Mucosa of descending colon (tissue), 3 donors: Measurements from ENCODE around the gene TLK2. TPM values are rescaled to one million over a fixed set of nuclear protein-coding genes. Genes with fewer than 3 reads are reported as not detected.

Source experiments
- ATAC-seq: fragments of 200-7000 bp; cut with Tn5 transposase; one replicate; pipeline ENCODE4 v1.9.1; 2020; ENCODE audit warnings: mild to moderate bottlenecking, moderate library complexity
- DNase-seq, 3 donors: peaks; one replicate each; pipeline ENCODE4 v3.0.0-alpha.2; 2020
- H3K36me3 ChIP-seq: fragments of 200-600 bp; one replicate; pipeline ENCODE4 v1.8.0; 2021; ENCODE audit warnings: low read depth, mild to moderate bottlenecking
- H3K4me1 ChIP-seq: fragments of 200-600 bp; one replicate; pipeline ENCODE4 v1.8.0; 2021; ENCODE audit warnings: low read depth, mild to moderate bottlenecking
- H3K4me3 ChIP-seq: fragments of 200-600 bp; one replicate; pipeline ENCODE4 v1.8.0; 2021; ENCODE audit warnings: mild to moderate bottlenecking
- H3K9me3 ChIP-seq: fragments of 200-600 bp; one replicate; pipeline ENCODE4 v1.8.0; 2021; ENCODE audit warnings: mild to moderate bottlenecking
- intact Hi-C, 2 donors: fragments of 100-400 bp; cut with DNase I in 1 of 2; cut with micrococcal nuclease in 1 of 2; formaldehyde crosslinking; loops; one replicate each; pipeline versions ENCODE4 v1.11.0 to v1.11.1; 2022; cut with DNase I, micrococcal nuclease
- total RNA-seq, 3 donors: library from RNA; stranded (reverse); fragmentation: NEBNext Ultra II Directional in 2 of 3; extraction: Animal tissue kit (Norgen Biotek cat#: 25700) in 2 of 3; gene quantifications; one replicate each; pipeline versions ENCODE4 v1.2.1 to v1.2.4, GENCODE V29; 2021 to 2023
- TF ChIP-seq, protein P1 (sequence below): fragments of 200-600 bp; IDR thresholded peaks from one replicate; pipeline ENCODE4 v1.8.0; 2022; ENCODE audit warnings: antibody characterized with exemption, mild to moderate bottlenecking
- donor health status: DM: no; HTN: no; CAD: no; lungs with moderate emphysema.
- donor health status: DM: no; HTN: no; CAD: no.
- donor health status: DM: no; HTN: yes; CAD: no.

TLK2 gene
- total RNA-seq, 3 donors from 2014 or later, result 39.6 to 55.0 (median 47.0) TPM

DNA sequence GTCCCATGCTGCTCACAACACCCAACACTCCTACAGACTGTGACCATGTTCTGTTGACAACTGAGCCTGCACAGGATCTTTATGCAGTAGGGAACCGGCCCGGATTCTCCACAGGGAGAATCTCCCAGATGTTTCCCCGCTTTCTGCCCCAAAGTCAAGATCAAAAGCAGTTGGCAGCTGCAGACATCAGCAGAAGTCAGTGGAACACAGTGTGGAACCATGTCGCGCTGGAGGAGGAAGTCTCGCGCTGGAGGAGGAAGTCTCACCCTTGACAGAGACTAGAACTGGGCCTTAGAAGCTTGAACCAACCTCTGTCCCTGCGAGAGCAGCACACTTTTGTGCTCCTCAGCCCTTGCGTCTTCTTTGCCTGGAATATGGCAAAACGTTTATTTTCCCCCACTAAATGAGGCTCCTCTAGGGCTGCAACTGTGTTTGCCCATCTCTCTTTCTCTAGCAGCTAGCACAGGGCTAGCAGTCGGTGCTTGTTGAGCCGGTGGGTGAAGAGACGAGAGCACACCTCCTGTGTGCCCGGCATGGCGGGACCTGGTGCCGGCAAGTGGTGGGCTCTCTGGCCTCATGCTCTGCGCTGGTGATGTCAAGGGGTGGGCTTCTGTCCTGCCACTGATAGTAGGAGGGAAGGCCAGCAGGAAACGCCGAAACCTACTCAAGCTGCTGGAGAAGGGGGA lies 146.7 kb downstream of the TLK2 start:
- Histone ChIP-seq H3K4me3 (no peak overlapping the region), H3K36me3 (no peaks in the 10 kb centered on the region), H3K9me3 (no peaks in the 10 kb centered on the region), H3K4me1 (peaks cover 5% of the 10 kb centered on the region)
- intact Hi-C loops, result no loop called here
- TF ChIP-seq, protein P1, sequence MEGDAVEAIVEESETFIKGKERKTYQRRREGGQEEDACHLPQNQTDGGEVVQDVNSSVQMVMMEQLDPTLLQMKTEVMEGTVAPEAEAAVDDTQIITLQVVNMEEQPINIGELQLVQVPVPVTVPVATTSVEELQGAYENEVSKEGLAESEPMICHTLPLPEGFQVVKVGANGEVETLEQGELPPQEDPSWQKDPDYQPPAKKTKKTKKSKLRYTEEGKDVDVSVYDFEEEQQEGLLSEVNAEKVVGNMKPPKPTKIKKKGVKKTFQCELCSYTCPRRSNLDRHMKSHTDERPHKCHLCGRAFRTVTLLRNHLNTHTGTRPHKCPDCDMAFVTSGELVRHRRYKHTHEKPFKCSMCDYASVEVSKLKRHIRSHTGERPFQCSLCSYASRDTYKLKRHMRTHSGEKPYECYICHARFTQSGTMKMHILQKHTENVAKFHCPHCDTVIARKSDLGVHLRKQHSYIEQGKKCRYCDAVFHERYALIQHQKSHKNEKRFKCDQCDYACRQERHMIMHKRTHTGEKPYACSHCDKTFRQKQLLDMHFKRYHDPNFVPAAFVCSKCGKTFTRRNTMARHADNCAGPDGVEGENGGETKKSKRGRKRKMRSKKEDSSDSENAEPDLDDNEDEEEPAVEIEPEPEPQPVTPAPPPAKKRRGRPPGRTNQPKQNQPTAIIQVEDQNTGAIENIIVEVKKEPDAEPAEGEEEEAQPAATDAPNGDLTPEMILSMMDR, result no peak
- ATAC-seq, result no peak
- DNase-seq, result no peak

DNA sequence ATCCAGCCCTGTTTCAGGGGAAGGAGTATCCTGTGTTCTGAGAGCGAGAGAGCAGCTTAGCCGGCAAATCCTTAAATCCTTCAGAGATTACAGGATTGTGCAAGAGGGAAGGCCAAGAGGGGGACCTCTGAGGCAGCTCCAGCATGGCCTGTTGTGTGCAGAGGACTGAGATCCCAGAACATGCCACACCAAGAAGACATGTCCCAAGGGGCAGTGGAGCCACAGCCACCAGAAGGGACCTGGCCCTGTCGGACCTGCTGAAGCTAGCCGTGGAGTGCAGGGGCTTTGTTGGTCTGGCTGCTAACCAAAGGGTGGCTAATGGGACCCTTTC lies 147.2 kb downstream of the TLK2 start:
- no peak overlapping the region for H3K4me3 ChIP-seq
- peaks cover 5% of the 10 kb centered on the region for H3K4me1 ChIP-seq
- DNase-seq, result no peak
- intact Hi-C loops, result no loop called here
- no peaks in the 10 kb centered on the region for H3K9me3 ChIP-seq
- TF ChIP-seq, protein P1, result no peak
- H3K36me3 ChIP-seq, result no peaks in the 10 kb centered on the region
- no peak for ATAC-seq

DNA sequence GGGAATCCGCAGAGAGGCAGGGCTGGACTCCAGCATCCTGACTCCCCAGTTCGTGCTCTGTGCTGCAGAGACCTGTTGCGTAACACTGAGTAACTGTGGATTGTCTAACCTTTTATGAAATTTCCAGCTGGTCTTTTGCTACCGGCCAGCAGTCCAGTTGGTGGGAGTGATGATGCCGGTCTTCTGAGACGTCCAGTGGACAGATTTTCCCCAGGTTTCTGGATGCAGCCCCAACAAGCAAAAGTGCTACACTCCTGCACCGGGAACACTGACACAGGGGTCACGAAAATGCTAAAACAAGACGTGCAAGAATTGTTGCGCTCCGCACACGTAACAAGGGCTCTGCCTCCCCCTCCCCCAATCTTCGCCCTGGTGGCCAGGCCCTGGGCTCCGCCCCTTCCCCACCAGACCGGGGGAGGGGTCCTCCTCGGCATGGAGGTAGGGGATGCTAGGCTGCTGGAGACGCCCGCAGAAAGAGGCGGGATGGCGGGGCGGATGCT lies 148.1 kb downstream of the TLK2 start:
- intact Hi-C loops, result no loop called here
- Histone ChIP-seq H3K4me3 (no peak overlapping the region), H3K36me3 (no peaks in the 10 kb centered on the region), H3K4me1 (peaks cover 5% of the 10 kb centered on the region), H3K9me3 (no peaks in the 10 kb centered on the region)
- DNase-seq (peak in 1 of 3 donors; percentile 19), ATAC-seq (peak; percentile 28)
- TF ChIP-seq, protein P1, result no peak

DNA sequence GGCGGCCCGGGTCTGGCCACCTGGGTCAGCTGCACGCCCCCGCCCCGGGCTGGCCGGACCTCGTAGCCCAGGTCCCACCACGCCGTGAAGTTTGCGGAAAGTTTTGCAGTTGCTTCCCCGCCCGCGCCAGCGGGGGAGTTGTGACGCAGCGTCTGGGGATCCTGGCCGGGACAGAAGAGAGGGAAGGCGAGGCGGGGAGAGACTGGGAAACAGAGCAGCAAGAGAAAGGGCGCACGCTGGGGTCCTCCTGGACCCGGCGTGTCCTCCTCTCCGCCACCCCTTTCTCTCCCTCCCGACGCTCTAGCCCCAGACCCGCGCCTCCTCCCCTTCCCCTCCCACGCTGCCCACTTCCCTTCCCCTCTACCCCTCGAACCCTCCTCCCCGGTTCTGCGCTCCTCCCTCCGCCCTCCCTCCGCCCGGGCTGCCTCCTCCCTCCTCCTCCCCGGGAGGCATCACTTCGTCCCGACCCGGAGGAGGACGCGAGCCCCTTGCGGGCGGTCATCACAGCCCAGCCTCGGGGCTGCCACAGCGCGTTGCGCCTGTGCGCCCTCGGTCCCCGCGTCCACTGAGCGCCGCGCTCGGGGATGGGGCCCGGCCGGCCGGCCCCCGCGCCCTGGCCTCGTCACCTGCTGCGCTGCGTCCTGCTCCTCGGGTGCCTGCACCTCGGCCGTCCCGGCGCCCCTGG lies 148.7 kb downstream of the TLK2 start, which contains the start of gene MRC2:
MRC2 (plus strand) TSS at position 452 of the 685 bp plus-strand sequence; CDS start at position 585, 133 bp downstream.
- no peaks in the 10 kb centered on the region for H3K36me3 ChIP-seq
- ATAC-seq (peak; percentile 48), DNase-seq (peak; percentile 34 to 64 (median 53))
- TF ChIP-seq, protein P1, result no peak
- intact Hi-C loops, result no loop called here
- H3K4me1 ChIP-seq, result peaks cover 5% of the 10 kb centered on the region
- no peaks in the 10 kb centered on the region for H3K9me3 ChIP-seq
- peak within 1 kb of the TSS; percentile 14 for H3K4me3 ChIP-seq

DNA sequence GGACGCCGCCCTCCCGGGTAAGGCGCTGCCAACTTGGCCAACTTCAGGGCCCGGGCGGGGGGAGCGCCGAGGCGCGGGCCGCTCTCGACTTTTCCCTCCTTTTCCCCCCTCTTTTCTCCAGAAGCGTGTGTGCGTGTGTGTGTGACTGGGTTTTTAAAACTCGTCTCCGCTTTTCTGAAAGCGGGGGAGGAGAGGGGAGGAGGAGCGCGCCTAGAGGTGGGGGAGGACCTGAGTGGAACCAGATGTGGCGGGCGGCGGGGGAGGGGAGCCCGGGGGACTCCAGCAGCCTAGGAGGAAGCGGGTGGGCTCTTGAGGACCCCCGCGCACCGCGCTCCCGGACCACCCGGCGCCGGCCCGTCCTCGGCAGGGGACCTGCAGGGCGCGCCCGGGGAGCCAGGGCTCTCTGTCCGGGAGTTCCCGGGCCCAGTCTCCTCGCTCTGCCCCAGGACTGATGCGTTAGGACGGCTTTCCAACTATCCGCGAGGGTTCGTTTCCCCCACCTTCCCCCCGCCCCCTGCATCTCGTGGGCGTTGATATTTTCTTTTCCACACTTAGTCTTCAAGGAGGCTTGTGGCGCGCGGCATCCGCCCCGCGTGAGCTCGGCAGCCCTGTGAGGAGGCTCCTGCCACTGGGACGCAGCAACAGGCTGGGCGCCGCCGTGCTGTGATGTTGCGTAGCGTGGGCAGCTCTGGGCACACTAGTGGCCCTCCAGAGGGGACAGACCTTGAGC lies 149.4 kb downstream of the TLK2 start:
- DNase-seq (peak in 1 of 3 donors; percentile 40), ATAC-seq (peak; percentile 35)
- Histone ChIP-seq H3K36me3 (no peaks in the 10 kb centered on the region), H3K9me3 (no peaks in the 10 kb centered on the region), H3K4me1 (peaks cover 5% of the 10 kb centered on the region), H3K4me3 (peak overlapping the region; percentile 14)
- intact Hi-C loops, result no loop called here
- TF ChIP-seq, protein P1, result no peak
